ENCODE data around the gene E2F2. TPM values are rescaled to one million over a fixed set of nuclear protein-coding genes. Genes with fewer than 3 reads are reported as not detected.

The E2F2 gene
- total RNA-seq, 1 experiment from 2014 or later = 9.5 TPM

DNA sequence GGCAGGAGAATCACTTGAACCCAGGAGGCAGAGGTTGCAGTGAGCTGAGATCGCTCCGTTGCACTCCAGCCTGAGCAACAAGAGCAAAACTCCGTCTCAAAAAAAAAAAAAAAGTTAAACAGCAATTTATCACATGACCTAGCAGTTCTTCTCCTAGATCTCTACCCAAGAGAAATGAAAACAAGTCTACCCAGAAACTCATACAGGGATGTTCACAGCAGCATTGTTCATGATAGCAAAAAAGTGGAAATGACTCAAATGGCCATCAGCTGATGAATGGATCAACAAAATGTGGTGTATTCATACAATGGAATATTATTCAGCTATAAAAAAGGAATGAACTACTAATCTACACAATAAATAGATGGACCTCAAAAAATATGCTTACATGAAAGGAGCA is 40.4 kb upstream of the E2F2 start:
- CTCF ChIA-PET = interaction anchor here (0.7 kb wide), 1 partner anchor 75 kb away, joined by 4 read pairs; no protein-coding TSS in a partner anchor
- H3K9me3 Mint-ChIP-seq (ENCODE audit: unreplicated experiment) = no peaks in the 10 kb centered on the region
- H3K4me1 Mint-ChIP-seq (ENCODE audit: low read depth, unreplicated experiment) = peaks cover 23% of the 10 kb centered on the region
- H3K4me3 Mint-ChIP-seq (ENCODE audit: unreplicated experiment) = no peak overlapping the region
- Histone ChIP-seq H3K4me3 (ENCODE audit: low read depth, low read length) (no peak overlapping the region), H3K9me3 (no peaks in the 10 kb centered on the region), H3K36me3 (ENCODE audit: control insufficient read depth, insufficient read depth, low read length) (no peaks in the 10 kb centered on the region), H3K27me3 (replicated peaks; ENCODE audit: control insufficient read depth, insufficient read depth, low read length) (no peaks in the 10 kb centered on the region), H3K4me1 (peaks cover 35% of the 10 kb centered on the region)
- peaks cover 13% of the 10 kb centered on the region for H3K36me3 Mint-ChIP-seq (ENCODE audit: insufficient read depth, unreplicated experiment)
- no peak for DNase-seq
- TF ChIP-seq, protein P1, sequence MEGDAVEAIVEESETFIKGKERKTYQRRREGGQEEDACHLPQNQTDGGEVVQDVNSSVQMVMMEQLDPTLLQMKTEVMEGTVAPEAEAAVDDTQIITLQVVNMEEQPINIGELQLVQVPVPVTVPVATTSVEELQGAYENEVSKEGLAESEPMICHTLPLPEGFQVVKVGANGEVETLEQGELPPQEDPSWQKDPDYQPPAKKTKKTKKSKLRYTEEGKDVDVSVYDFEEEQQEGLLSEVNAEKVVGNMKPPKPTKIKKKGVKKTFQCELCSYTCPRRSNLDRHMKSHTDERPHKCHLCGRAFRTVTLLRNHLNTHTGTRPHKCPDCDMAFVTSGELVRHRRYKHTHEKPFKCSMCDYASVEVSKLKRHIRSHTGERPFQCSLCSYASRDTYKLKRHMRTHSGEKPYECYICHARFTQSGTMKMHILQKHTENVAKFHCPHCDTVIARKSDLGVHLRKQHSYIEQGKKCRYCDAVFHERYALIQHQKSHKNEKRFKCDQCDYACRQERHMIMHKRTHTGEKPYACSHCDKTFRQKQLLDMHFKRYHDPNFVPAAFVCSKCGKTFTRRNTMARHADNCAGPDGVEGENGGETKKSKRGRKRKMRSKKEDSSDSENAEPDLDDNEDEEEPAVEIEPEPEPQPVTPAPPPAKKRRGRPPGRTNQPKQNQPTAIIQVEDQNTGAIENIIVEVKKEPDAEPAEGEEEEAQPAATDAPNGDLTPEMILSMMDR (IDR thresholded peaks at IDR 0.05; ENCODE audit: insufficient read depth in 1 of 2, low read depth in 1 of 2, low read length in 1 of 2, severe bottlenecking in 1 of 2, unreplicated experiment in 1 of 2) = no peak
- no peak overlapping the region for H3K27ac Mint-ChIP-seq (ENCODE audit: unreplicated experiment)
- no TSS peak for BruUV-seq (replicated peaks)
- intact Hi-C loops (cut with micrococcal nuclease; ENCODE audit: unreplicated experiment) = no loop called here
- no peaks in the 10 kb centered on the region for H3K27me3 Mint-ChIP-seq (ENCODE audit: insufficient read depth, unreplicated experiment)
- POLR2A ChIA-PET = no interaction called here

DNA sequence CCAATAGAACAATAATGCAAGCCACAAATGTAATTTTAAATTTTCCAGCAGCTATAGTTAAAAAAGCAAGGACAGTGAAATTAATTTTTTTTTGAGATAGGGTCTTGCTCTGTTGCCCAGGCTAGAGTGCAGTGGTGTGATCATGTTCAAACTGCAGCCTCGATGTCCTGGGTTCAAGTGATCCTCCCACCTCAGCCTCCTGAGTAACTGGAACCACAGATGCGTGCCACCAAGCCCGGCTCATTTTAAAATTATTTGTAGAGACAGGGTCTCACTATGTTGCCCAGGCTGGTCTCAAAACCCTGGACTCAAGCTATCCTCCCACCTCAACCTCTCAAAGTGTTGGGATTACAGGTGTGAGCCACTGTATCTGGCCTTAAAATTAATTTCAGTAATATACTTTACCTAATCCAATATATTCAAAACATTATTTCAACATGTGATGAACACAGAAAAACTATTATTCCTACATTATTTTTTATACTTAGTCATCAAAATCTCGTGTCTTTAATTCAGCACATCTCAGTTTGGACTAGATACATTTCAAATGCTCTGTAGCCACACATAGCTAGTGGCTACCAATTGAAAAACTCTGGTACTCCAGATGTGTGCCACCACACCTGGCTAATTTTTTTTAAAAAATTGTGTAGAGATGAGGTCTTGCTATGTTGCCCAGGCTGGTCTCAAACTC is 39.1 kb upstream of the E2F2 start:
- ChIA-PET POLR2A (no interaction called here), CTCF (no interaction called here)
- H3K9me3 Mint-ChIP-seq (ENCODE audit: unreplicated experiment) = no peaks in the 10 kb centered on the region
- Histone ChIP-seq H3K4me1 (peaks cover 22% of the 10 kb centered on the region), H3K27me3 (replicated peaks; ENCODE audit: control insufficient read depth, insufficient read depth, low read length) (no peaks in the 10 kb centered on the region), H3K4me3 (ENCODE audit: low read depth, low read length) (no peak overlapping the region), H3K36me3 (ENCODE audit: control insufficient read depth, insufficient read depth, low read length) (no peaks in the 10 kb centered on the region), H3K9me3 (no peaks in the 10 kb centered on the region)
- no peak for DNase-seq
- H3K27me3 Mint-ChIP-seq (ENCODE audit: insufficient read depth, unreplicated experiment) = no peaks in the 10 kb centered on the region
- peaks cover 16% of the 10 kb centered on the region for H3K4me1 Mint-ChIP-seq (ENCODE audit: low read depth, unreplicated experiment)
- peaks cover 13% of the 10 kb centered on the region for H3K36me3 Mint-ChIP-seq (ENCODE audit: insufficient read depth, unreplicated experiment)
- TF ChIP-seq, protein P1 (IDR thresholded peaks at IDR 0.05; ENCODE audit: insufficient read depth in 1 of 2, low read depth in 1 of 2, low read length in 1 of 2, severe bottlenecking in 1 of 2, unreplicated experiment in 1 of 2) = no peak
- BruUV-seq (replicated peaks) = no TSS peak
- H3K27ac Mint-ChIP-seq (ENCODE audit: unreplicated experiment) = no peak overlapping the region
- intact Hi-C loops (cut with micrococcal nuclease; ENCODE audit: unreplicated experiment) = no loop called here
- H3K4me3 Mint-ChIP-seq (ENCODE audit: unreplicated experiment) = no peak overlapping the region

DNA sequence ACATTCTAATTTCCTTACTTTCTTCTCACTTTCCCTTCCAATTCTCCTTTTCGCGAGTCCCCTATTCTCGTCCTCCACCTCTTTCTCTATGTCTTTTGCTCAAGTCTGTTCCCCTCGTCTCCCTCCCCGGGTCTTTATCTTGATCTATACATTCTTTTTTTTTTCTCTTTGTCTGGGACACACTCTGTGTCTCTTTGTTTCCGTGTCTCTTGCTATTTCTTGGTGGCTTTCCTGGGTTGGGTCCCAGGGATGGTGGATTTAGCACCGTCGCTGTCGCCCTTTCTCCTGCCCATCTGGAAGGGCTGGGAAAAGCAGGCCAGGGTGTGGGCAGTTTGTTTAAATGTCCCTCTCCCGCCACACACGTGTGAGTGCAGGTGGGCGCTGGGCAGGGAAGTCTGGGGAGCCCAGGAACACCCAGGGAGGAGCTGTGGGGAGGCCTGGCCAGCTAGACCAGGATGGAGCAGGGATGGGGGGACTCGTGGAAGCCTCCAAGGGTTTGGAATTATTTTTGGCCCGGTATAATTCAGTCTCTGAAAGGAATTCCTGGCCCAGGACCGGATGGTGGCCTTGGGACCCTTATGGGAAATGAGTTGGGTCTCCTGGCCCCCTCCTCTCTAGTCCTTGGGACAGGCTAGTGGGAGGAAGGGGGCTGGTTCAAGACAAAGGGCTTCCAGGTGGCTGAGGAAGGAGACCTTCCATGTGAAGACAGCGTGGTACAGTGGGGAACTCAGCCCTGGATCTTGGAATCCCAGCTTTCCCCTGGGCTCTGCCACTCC is 37.8 kb upstream of the E2F2 start:
- no peak for DNase-seq
- no peaks in the 10 kb centered on the region for H3K36me3 ChIP-seq (ENCODE audit: control insufficient read depth, insufficient read depth, low read length)
- H3K4me1 ChIP-seq = peaks cover 20% of the 10 kb centered on the region
- Mint-ChIP-seq H3K36me3 (ENCODE audit: insufficient read depth, unreplicated experiment) (peaks cover 13% of the 10 kb centered on the region), H3K4me3 (ENCODE audit: unreplicated experiment) (peak overlapping the region; percentile 93), H3K27ac (ENCODE audit: unreplicated experiment) (peak overlapping the region; percentile 97), H3K4me1 (ENCODE audit: low read depth, unreplicated experiment) (peaks cover 19% of the 10 kb centered on the region), H3K27me3 (ENCODE audit: insufficient read depth, unreplicated experiment) (no peaks in the 10 kb centered on the region), H3K9me3 (ENCODE audit: unreplicated experiment) (no peaks in the 10 kb centered on the region)
- peak overlapping the region; percentile 48 for H3K4me3 ChIP-seq (ENCODE audit: low read depth, low read length)
- POLR2A ChIA-PET = interaction anchor here (1.0 kb wide), 1 partner anchor 9 kb away, joined by 6 read pairs; no protein-coding TSS in a partner anchor
- no peaks in the 10 kb centered on the region for H3K9me3 ChIP-seq
- TF ChIP-seq, protein P1 (IDR thresholded peaks at IDR 0.05; ENCODE audit: insufficient read depth in 1 of 2, low read depth in 1 of 2, low read length in 1 of 2, severe bottlenecking in 1 of 2, unreplicated experiment in 1 of 2) = no peak
- H3K27me3 ChIP-seq (replicated peaks; ENCODE audit: control insufficient read depth, insufficient read depth, low read length) = no peaks in the 10 kb centered on the region
- intact Hi-C loops (cut with micrococcal nuclease; ENCODE audit: unreplicated experiment) = no loop called here
- no TSS peak for BruUV-seq (replicated peaks)
- CTCF ChIA-PET = interaction anchor here (1.0 to 1.5 kb wide), 2 partner anchors 10 to 14 kb away, joined by 3 read pairs; no protein-coding TSS in a partner anchor
